Hepatocyte (in vitro differentiated cells): ENCODE results near the gene LRRTM3. TPM values are rescaled to one million over a fixed set of nuclear protein-coding genes. Genes with fewer than 3 reads are reported as not detected.

Experiments
- DNase-seq: peaks from one replicate; pipeline ENCODE4 v3.0.0-alpha.2; 2016; ENCODE audit warnings: low spot score
- H2AFZ ChIP-seq: fragments of 200-600 bp; sonication (generic); 2 replicates; pipeline ENCODE4 v1.6.0; 2016; ENCODE audit warnings: antibody characterized with exemption, mild to moderate bottlenecking
- H3K27ac ChIP-seq: fragments of 200-600 bp; sonication (generic); 2 replicates; pipeline ENCODE4 v1.5.1; 2016; ENCODE audit warnings: mild to moderate bottlenecking
- H3K27me3 ChIP-seq: fragments of 200-600 bp; sonication (generic); 2 replicates; pipeline ENCODE4 v1.6.1; 2016
- H3K36me3 ChIP-seq: fragments of 200-600 bp; sonication (generic); replicated peaks from 2 replicates; pipeline ENCODE4 v1.5.1; 2016; ENCODE audit warnings: low read depth; ENCODE audit not compliant: insufficient read depth
- H3K4me1 ChIP-seq: fragments of 200-600 bp; sonication (generic); 2 replicates; pipeline ENCODE4 v1.5.1; 2016; ENCODE audit warnings: mild to moderate bottlenecking, moderate library complexity; ENCODE audit not compliant: insufficient read depth
- H3K4me2 ChIP-seq: fragments of 200-600 bp; sonication (generic); 2 replicates; pipeline ENCODE4 v1.6.0; 2016
- H3K4me3 ChIP-seq: fragments of 200-600 bp; sonication (generic); 2 replicates; pipeline ENCODE4 v1.5.1; 2016; ENCODE audit warnings: mild to moderate bottlenecking
- H3K79me2 ChIP-seq: fragments of 200-600 bp; sonication (generic); 2 replicates; pipeline ENCODE4 v1.6.0; 2017; ENCODE audit warnings: mild to moderate bottlenecking
- H3K9me2 ChIP-seq: fragments of 200-600 bp; sonication (generic); replicated peaks from 2 replicates; pipeline ENCODE4 v1.6.0; 2017; ENCODE audit warnings: mild to moderate bottlenecking; ENCODE audit not compliant: insufficient read depth
- H3K9me3 ChIP-seq: fragments of 200-600 bp; sonication (generic); 2 replicates; pipeline ENCODE4 v1.5.1; 2016; ENCODE audit warnings: low read depth, mild to moderate bottlenecking
- H4K20me1 ChIP-seq: fragments of 200-600 bp; sonication (generic); 2 replicates; pipeline ENCODE4 v1.6.0; 2016; ENCODE audit warnings: mild to moderate bottlenecking; ENCODE audit not compliant: insufficient read depth, poor library complexity, severe bottlenecking
- CTCF ChIP-seq: fragments of 200-600 bp; sonication (generic); IDR thresholded peaks from 2 replicates; pipeline ENCODE4 v1.5.1; 2016; ENCODE audit warnings: antibody characterized with exemption, mild to moderate bottlenecking; ENCODE audit not compliant: poor library complexity
- EZH2 ChIP-seq: fragments of 200-600 bp; sonication (generic); IDR thresholded peaks from 2 replicates; pipeline ENCODE4 v1.6.1; 2016; ENCODE audit warnings: antibody characterized with exemption, mild to moderate bottlenecking, borderline replicate concordance
- EZH2phosphoT487 ChIP-seq: fragments of 200-600 bp; sonication (generic); IDR thresholded peaks from one replicate; pipeline ENCODE4 v1.6.1; 2018; ENCODE audit warnings: antibody characterized with exemption, mild to moderate bottlenecking, low read depth, moderate library complexity; ENCODE audit not compliant: unreplicated experiment, severe bottlenecking
- WGBS: methylation state at CpG from one replicate; pipeline ENCODE4 v1.1.6; 2016; ENCODE audit warnings: low lambda C conversion rate; ENCODE audit errors: missing lambda C conversion rate; 5-methylcytosine and 5-hydroxymethylcytosine counted together
- polyA plus RNA-seq: library from polyadenylated mRNA; unstranded; fragments of >200 nt; fragmentation: Nextera tagmentation; extraction: Ambion mirVana; gene quantifications from 2 replicates; pipeline ENCODE4 v1.2.1, GENCODE V29; 2016
- total RNA-seq: library from RNA; depleted of rRNA; stranded (reverse); fragments of >200 nt; gene quantifications from 2 replicates; pipeline ENCODE4 v1.2.3, GENCODE V29; 2014

Gene LRRTM3
- total RNA-seq (0.77 and 1.4 TPM in 2 replicates), polyA plus RNA-seq (0.68 and 1.9 TPM in 2 replicates)

GRCh38 chr10:66925896-66926715 lies at the start of gene LRRTM3:
Gene LRRTM3 (plus strand): TSS chr10:66926036.
- Histone ChIP-seq H3K4me2 (peak within 1 kb of the TSS; percentile 79), H3K9me3 (no peaks in the 10 kb centered on the region), H3K27ac (no peak within 1 kb of the TSS), H3K9me2 (no peaks in the 10 kb centered on the region), H4K20me1 (no peaks in the 10 kb centered on the region), H2AFZ (no peak within 1 kb of the TSS), H3K36me3 (no peaks in the 10 kb centered on the region), H3K4me1 (no peaks in the 10 kb centered on the region), H3K79me2 (no peaks in the 10 kb centered on the region), H3K4me3 (peak within 1 kb of the TSS; percentile 16), H3K27me3 (peaks cover 22% of the 10 kb centered on the region)
- peak; percentile 87 for DNase-seq
- 13% methylated on average over 16 of the region's 16 CpGs for WGBS
- TF ChIP-seq EZH2 (no peak), CTCF (peak; percentile 76), EZH2phosphoT487 (no peak)

- Histone ChIP-seq H3K4me3 (no peak overlapping the region), H2AFZ (no peak overlapping the region), H4K20me1 (no peaks in the 10 kb centered on the region), H3K79me2 (no peaks in the 10 kb centered on the region), H3K9me3 (no peaks in the 10 kb centered on the region), H3K4me1 (no peaks in the 10 kb centered on the region), H3K27ac (no peak overlapping the region), H3K27me3 (no peaks in the 10 kb centered on the region), H3K36me3 (no peaks in the 10 kb centered on the region), H3K9me2 (no peaks in the 10 kb centered on the region), H3K4me2 (no peak overlapping the region)
- no peak for TF ChIP-seq CTCF
- TF ChIP-seq EZH2 = no peak
- no peak for TF ChIP-seq EZH2phosphoT487
- 54% methylated on average over 2 of the region's 2 CpGs for WGBS
- peak; percentile 25 for DNase-seq
Measured at GRCh38 chr10:66877361-66877760, 48.5 kb upstream of the LRRTM3 start.

- H3K27ac ChIP-seq = no peak overlapping the region
Measured at GRCh38 chr10:66880292-66880691, 45.5 kb upstream of the LRRTM3 start.

More at GRCh38 chr10:66880292-66880691, 45.5 kb upstream of the LRRTM3 start:
- no peaks in the 10 kb centered on the region for H3K36me3 ChIP-seq
- TF ChIP-seq CTCF = no peak
- no peak for TF ChIP-seq EZH2
- TF ChIP-seq EZH2phosphoT487 = no peak
- H3K27me3 ChIP-seq = no peaks in the 10 kb centered on the region
- no peak for DNase-seq
- no peak overlapping the region for H3K4me2 ChIP-seq
- no peak overlapping the region for H3K4me3 ChIP-seq
- 52% methylated on average over 1 of the region's 1 CpG for WGBS
- H3K9me3 ChIP-seq = no peaks in the 10 kb centered on the region
- no peak overlapping the region for H2AFZ ChIP-seq
- H3K79me2 ChIP-seq = no peaks in the 10 kb centered on the region
- H3K4me1 ChIP-seq = no peaks in the 10 kb centered on the region
- H3K9me2 ChIP-seq = no peaks in the 10 kb centered on the region
- no peaks in the 10 kb centered on the region for H4K20me1 ChIP-seq
